Adrenal gland (tissue), 5 donors: Measurements from ENCODE around the gene TBC1D2.

Source experiments
- CTCF ChIP-seq, 6 experiments: fragments of 450-650 bp in 4 of 6; fragments of 200-600 bp in 2 of 6; sonication (generic) in 1 of 6; IDR thresholded peaks; 1 replicate in 5 of 6; 2 replicates in 1 of 6; pipeline versions ENCODE4 v1.5.1 to v1.8.0; 2016 to 2021; ENCODE audit warnings: antibody characterized with exemption in 6 of 6, mild to moderate bottlenecking in 2 of 6, moderate library complexity in 1 of 6
- POLR2A ChIP-seq, 2 donors: fragments of 450-650 bp; IDR thresholded peaks; one replicate each; pipeline ENCODE4 v1.6.1; 2017; ENCODE audit warnings: antibody characterized with exemption in 2 of 2, mild to moderate bottlenecking in 2 of 2, moderate library complexity in 1 of 2
- donor health status: DM: no; HTN: no; CAD: no.

GRCh38 chr9:98276907-98277469 is 21.5 kb upstream of the TBC1D2 start:
- no peak for TF ChIP-seq CTCF (IDR thresholded peaks at IDR 0.05)
- no peak for TF ChIP-seq POLR2A (IDR thresholded peaks at IDR 0.05)
